HG03095 (cell line): ENCODE results near the gene NLRP14.

Experiments
- ATAC-seq: cut with Tn5 transposase; IDR thresholded peaks from one replicate; pipeline ENCODE4 v1.9.1; 2021; ENCODE audit warnings: moderate library complexity; ENCODE audit not compliant: unreplicated experiment

The NLRP14 gene

DNA sequence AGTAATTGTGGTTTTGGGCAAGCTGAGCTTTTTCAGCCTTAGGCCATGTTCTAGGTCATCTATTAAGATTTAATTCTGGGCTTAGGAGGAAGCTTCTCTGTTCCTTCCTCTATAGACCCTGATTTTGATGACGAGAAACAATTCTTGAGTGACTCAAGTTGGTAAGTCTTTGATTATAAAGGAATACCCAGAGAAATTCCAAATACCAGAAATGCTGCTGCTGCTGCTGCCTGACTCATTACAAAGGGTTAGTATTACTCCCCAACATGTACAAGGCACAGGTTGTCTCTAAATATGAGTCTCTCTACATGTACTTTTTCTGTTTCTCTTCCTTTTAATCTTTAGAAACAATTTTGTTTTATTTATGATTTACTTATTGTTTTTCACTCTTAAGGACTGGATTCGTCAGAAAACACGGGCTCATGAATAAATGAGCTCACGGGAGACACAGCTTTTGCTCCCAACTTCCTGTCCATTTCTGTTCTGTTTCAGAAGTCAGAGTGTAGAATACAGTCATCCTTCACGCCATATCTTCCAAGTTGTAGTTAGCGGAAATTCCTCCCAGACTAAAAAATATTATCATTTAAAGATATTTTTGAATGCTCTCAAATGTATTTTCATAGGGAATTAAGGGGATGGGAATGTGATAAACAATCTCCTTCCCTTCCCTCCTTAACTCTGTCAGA is 36.7 kb downstream of the NLRP14 start:
- ATAC-seq: no peak

DNA sequence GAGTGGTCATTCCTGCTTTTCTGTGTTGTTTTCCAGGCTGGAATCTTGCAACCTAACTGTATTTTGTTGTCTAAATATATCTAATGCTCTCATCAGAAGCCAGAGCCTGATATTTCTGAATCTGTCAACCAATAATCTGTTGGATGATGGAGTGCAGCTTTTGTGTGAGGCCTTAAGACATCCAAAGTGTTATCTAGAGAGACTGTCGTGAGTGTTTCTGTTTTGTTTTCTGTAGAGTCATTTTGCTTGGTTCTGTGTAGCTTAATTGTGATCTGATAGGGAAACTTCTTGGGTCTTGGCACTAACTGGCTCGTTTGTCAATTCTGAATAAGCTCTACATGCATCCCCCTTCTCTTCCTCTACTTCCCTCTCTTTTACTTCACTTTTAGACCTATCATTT is 37.4 kb downstream of the NLRP14 start:
- no peak for ATAC-seq

DNA sequence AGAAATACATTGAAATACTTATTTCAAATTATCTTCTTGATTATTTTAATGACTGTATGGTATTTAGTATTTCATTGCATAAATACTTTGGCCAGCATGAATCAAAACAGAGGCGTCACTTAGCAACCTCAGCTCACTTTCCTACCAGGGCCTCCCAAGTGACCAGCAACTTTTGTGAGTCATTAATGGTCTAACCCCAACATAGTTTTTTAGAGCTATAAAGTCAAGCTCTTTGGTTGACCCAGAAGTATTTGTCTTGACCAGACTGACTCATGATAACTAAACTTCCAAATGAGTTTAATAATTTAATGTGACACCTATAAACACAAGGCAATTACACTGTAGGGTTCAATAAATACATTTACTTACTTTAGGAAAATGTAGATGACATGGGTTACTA is 40.6 kb downstream of the NLRP14 start:
- ATAC-seq: no peak

DNA sequence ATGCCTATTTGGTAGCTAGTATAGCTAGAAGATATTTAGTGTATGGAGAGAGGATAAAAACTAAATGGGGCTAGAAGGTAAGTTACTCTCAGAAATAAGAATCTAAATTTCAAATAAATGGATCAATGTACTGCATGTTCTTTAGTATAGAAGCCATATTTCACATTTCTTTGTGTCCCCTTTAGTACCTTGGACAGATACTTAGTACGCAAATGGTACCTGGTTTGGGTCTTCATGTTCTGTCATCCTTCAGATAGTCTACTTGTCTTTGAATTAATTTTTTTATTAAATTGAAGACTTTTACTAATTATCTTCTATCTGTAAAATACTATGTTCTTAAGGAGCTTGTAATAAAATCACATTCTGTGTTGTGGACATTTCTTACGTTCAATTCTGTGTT is 42.3 kb downstream of the NLRP14 start:
- no peak for ATAC-seq

DNA sequence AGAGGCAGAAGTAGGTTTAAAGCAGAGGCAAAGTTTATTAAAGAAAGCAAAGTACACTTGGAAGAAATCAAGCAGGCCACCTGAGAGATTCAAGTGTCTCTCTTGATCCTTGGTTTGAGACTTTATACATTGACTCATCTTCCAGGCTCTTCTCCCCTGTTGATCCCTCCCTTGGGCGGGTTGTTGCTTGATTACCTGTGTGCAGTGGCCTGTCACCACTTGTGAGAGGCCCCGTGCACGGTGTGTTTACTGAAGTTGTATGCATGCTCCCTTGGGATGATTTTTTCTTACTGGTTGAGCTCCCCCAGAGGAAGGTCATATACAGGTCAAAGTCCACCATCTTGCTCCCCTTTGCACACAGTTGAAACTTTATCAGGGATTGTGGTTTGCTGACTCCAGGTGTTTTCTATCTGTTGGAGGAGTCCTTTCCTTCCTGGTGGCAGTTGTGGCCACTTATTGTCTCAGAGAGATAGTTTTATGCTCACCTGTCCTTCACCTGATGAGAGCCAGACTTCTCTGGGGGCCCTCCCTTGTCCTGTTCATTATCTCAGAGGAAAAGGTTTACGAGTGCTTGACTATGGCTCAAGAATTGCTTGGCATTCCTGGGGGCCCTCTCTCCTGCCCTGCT is 52.2 kb downstream of the NLRP14 start:
- ATAC-seq: no peak

DNA sequence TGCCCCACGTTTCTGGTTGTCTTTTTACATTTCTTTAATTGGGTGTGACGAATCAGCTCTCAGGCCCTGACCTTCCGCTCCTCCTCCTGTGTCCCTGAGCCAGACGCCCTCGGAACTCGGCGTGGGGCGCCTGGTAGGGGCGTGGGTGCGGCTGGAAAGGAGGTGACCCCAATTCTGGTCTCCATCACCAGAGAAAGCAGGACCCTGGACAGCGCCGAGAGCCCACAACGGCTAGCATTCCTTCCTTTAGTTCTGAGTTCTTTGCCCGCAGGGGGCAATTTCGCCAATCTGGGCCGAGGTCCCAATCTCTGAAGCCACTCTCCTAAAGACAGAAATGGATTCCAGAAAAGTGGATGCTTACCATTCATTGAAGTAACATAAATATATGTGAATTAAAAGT is 56.8 kb downstream of the NLRP14 start:
- ATAC-seq: no peak

DNA sequence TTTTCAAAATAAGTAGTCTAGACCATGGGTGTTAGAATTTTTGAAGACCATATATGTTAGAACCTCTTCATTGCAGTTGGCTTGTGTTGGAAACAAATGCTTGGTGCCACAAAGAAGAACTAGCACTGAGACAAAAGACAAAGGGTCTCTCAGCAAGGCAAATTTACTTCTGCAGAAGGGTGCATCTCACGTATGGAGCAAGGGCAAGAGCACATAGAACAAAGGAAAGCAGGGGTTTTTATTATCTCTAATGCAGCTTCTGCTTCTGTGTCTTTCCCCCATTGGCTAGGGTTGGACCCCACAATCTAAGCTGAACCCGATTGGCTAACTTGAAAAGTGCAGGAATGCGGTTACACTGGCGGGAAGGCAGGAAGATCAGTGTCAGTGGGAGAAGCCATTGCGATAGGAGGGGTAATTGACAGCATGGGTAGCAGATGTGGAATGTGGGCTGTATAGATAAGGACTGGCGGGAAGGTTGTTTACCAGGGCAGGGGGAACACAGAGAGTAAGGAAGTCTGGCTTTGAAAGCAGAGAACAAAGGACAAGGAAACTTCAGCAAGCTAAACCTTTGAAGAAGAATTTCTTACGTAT is 59.4 kb downstream of the NLRP14 start:
- ATAC-seq: no peak

DNA sequence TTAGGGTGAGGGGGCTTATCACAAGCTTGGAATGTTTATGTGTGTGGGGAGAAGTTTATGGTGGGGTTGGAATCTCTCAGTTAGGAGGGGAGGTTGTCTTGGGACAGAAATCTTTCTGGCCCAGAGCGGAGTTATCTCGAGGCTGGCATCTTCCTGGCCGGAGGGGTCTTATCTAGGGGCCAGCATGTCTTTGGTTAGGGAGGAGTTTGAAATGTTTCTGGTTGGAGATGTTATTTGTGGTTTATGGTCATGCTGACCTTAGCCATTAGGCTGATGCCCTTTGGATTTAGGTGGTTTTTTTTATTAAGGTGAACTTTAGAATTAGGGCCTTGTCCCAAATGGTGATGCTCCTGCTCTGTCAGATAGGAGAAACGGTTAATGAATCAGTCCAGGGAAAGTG is 60.6 kb downstream of the NLRP14 start:
- no peak for ATAC-seq

DNA sequence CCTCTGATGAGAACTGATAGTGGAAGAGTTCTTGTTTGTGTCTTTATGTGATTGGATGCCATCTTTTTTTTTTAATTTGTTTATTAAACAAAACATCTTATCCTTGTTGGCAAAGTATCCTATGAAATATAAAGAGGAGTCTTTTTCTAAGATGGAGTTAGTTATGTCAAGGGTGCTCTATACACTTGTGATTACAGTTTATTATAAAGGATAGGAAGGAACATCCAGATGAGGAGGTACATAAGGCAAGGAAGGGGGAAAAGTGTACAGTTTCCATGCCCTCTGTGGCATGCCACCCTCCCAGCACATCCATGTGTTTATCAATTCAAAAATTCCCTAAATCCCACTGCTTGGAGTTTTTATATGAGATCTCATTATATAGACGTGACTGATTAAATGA is 61.2 kb downstream of the NLRP14 start:
- ATAC-seq: no peak

DNA sequence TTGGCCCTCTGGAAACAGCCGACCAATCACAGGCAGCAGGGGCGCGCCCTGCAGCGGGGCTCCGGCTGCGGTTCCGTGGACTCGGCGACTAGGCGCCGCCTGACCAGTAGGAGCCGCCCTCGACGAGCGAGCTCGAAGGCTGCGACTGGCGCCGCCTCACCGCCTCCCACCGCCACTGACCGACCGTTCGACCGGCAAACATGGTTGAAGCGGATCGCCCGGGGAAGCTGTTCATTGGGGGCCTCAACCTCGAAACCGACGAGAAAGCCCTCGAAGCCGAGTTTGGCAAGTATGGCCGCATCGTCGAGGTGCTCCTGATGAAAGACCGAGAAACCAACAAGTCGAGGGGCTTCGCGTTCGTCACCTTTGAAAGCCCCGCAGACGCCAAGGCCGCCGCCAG is 68.6 kb downstream of the NLRP14 start, which contains the start of gene RBMXL2:
Gene RBMXL2, plus strand, starts transcription at position 78 of the 400 bp plus-strand sequence. Its CDS starts 123 bp downstream, at position 201.
- ATAC-seq: no peak

DNA sequence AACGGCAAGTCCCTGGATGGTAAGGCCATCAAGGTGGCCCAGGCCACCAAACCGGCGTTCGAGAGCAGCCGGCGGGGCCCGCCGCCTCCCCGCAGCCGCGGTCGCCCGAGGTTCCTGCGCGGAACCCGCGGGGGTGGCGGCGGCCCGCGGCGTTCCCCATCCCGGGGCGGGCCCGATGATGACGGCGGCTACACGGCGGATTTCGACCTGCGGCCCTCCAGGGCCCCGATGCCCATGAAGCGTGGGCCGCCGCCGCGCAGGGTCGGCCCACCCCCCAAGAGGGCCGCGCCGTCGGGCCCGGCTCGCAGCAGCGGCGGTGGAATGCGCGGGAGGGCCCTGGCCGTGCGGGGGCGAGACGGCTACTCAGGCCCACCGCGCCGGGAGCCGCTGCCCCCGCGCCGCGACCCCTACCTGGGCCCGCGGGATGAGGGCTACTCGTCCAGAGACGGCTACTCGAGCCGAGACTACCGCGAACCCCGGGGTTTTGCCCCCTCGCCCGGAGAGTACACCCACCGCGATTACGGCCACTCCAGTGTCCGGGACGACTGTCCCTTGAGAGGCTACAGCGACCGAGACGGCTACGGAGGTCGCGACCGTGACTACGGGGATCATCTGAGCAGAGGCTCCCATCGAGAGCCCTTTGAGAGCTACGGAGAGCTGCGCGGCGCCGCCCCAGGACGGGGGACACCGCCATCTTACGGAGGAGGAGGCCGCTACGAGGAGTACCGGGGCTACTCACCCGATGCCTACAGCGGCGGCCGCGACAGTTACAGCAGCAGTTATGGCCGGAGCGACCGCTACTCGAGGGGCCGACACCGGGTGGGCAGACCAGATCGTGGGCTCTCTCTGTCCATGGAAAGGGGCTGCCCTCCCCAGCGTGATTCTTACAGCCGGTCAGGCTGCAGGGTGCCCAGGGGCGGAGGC is 69.3 kb downstream of the NLRP14 start:
- ATAC-seq: no peak

DNA sequence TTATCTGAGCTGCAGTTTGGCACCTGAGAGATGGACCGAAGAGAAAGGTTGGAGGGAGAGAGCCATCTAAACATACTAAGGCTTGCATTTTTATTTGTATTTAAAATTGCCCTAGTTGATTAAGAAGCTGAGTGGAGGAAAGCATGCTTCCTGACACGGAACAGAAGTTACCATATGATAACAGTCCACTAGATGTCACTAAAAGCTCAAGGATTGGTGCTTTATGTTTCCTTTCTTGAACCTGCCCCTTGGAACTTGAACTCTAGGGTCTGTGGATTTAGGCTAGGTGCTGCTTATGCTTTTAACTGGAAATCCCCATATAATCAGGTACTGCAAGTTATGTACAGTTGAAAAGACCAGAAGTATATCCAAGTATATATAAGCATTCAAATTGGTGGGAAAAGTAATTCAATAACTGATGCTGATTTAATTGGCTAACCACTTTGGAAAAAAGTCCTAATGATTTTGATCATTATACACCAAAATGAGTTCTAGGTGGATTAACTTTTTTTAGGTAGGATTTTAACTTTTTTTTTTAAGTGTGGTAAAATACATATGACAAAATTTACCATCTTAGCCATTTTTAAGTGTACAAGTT is 78.1 kb downstream of the NLRP14 start:
- no peak for ATAC-seq

DNA sequence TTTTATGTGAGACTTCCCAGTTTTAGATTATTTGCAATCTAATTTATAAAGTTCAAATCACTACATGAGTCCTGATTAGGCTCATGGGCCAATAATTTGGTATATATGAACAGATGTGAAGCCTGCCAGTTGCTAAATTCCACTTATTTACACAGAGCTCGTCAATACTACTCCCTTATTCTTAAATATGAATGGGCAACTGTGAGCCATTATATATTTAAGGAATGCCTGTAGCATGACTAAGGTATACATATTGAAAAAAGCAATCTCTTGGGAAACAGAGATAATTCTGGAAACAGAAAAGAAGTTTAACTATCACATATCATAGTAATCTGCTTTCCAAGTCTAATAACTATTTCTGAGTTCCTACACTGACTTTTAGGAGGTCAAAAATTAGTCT is 95.5 kb downstream of the NLRP14 start:
- ATAC-seq: no peak

DNA sequence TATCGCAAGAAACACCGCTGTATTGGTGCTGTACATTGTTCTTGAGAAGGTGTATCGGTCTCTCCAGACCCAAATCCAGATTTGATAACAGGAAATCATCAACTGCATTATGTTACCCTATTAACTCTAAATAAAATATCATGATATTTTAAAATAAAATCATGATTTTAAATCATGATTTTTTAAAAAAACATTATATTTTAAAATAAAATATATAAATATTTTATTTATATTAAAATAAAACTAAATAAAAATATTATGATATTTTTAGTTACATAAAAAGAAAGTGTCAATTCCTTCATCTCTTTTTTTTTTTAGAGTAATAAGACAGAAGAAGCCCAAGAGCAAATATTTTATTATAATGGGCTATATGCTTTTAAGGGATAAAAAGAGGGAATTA is 96.1 kb downstream of the NLRP14 start:
- ATAC-seq: no peak
